Activated CD8-positive, alpha-beta memory T cell treated with anti-CD3 and anti-CD28 coated beads, Interleukin-2, amount 50 U/mL, for 48 hours (primary cell): Measurements from ENCODE around the gene PRPH.

Source experiments
- DNase-seq: peaks from one replicate; pipeline ENCODE4 v3.0.0-alpha.2; 2020

PRPH gene

GRCh38 chr12:49334681-49335080, 39.7 kb downstream of the PRPH start:
- DNase-seq = no peak

DNA sequence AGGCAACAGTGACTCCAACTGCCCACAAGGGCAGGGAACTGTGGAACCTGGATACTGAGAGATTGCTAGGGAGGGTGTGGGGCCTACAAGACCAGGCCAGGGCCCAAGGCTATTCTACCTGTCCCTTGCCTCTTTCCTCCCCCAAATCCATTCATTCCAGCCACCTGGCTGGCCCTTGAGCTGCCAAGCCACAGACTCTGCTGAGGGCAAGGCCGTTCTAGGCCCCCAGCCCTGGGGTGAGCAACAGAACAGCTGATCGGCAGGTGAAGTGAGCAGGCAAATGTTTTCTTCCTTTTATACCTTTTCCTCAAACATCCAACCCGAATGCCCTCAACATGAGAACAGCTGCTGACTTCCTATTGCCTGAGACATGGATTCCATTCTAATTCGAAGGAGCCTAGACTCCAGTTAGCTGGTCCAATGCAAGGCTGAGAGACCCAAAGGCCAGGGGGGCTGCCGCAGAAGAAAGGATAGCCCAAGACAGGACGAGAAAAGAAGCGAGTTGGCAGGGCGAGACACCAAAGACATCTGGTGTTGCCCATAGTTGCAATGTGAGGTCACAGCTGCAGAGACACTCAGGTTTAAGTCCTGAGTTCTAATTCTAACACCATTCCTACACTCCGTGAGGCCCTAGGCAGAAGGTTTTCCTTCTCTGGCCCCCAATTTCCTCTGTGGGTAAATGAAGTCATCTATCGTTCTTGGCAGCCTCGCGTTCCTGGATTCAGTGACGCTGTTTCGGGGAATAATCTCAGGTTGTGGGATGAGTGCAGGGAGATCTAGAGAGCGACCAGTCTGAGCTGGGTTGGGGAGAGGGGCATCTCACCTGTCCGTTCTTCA, 40.4 kb downstream of the PRPH start:
- DNase-seq = peak; percentile 49

DNA sequence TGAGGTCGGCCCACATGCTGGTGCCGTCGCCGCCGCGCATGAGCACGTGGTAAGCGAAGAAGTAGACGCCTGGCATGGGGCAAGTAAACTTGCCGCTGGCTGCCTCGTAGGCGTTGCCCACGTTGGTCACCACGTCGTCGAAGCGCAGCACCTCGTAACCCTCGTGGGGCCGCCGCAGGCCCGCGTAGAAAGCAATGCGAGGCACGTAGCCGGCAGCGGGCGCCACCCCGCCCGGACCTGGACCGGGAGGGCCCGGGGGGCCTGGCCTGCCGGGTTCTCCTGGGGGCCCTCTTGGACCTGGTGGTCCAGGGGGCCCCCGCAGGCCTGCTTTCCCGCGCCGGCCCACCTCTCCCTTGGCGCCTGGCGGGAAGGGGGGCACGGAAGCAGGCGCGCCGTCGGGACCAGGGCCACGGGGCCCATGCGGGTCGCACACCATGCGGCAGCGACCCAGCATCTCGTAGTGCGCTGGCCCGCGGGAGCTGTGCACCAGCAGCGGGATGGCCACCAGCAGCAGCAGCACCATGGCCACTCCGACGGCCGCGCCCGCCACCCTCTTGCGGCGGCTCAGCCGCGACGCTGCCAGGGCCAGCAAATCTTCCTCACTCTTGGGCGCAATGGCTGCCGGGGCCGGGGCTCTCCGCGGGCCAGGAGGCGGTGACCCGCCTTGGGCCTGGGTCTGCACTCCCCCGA, 41.2 kb downstream of the PRPH start:
- no peak for DNase-seq

DNA sequence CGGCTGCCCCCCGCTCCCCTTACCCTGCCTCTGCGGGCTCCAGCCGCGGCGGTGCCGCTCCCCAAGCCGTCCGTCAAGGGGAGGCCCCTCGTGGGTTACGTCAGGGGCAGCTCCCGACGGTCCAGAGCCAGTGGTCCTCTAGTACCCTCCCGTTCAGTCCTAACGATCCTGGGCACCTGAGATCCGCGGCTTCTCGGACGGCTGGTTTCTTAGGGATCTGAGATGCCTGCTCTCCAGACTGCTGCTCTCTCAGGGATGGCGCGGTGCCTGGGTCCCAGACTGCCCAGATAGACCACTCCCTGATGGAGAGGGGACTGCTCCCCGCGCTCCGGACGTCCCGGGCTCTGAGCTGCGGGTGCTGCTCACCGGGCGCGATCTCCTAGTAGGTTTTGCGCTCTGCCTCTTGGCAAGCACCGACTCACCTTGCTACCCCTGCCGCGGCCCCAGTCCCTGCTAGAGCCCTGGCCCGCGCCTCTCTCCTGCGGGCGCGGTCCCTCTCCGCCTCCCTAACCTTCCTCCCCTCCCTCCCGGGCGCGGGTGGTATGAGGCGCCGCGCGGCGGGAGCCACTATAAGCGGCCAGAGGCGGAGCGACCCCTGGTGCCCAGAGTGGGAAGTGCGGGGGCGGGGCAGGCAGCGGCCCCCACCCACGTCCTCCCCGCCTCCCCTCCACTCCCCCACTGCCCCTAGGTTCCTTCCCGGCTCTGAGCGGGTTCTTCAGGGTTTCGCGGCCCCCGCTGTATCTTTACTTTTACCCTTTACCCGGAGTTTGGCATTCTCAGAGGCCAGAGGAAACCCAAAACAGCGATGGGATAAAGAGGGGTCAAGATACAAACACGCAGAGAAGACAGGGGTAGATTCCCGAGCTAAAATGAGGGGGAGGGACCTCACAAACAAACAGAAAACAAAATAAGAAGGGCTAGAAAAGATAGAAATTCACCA, 42.0 kb downstream of the PRPH start, which contains the start of gene C1QL4:
Gene C1QL4, minus strand, starts transcription at position 544 of the 940 bp plus-strand sequence. CDS start 711 bp downstream, outside the sequence.
- DNase-seq = peak; percentile 96

- no peak for DNase-seq
Observed at GRCh38 chr12:49338830-49339463, 44.0 kb downstream of the PRPH start.

- no peak for DNase-seq
Observed at GRCh38 chr12:49339464-49339861, 44.5 kb downstream of the PRPH start.

- DNase-seq = no peak
Observed at GRCh38 chr12:49340095-49340870, 45.3 kb downstream of the PRPH start.

GRCh38 chr12:49340971-49341776, 46.2 kb downstream of the PRPH start:
- no peak for DNase-seq

DNA sequence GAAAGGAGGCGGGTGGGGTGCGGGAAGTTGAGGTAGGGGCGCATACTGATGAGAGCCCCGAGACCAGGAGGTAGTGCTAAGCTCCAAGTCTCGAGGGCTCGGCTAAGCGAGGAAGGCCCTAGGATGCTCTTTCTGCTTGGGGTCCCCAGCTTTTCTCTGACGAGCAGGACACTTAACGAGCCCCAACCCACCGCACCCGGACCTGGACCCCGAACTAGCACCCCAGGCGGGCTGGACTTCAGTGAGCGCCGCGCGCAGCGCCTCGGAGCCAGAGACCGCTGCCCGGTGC, 46.8 kb downstream of the PRPH start:
- no peak for DNase-seq

DNA sequence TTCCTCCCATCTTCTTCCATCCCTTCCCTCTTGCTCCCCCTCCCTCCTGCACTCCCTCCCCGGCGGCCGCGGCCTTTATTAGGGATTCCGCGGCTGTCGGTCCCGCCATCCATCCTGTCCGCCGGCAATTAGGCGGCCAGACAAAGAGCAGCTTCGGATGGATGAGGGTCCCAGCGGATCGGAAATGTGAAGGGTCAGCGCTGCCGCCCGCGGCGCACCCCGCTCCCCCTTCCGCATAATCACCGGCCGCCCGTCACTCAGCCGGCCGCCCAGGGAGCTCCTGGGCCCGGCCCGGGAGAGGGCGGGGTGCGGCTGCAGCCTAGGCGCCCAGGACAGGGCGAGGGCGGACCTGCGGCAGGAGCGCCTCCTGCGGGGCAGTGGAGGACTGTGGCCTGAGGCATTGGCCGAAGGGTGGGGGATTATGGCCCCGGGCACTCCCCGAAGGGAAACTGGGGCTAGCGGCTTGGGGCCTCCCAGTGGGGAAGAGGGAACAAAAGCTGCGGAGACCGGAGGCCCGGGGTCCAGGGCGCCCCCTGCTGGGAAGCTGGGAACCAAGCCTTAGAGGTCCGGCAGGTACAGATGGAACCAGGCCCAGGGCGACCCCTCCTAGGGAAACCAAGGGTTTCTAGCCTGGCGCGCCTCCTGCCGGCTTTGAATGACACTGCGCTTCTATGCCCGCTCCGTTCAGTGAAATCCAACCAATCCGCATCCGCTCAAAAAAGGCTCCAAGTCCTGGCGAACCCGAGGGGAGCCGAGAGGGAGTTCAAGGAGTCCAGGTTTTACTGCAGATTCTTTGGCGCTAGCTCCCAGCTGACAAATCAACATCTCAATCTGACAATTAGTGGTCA, 47.3 kb downstream of the PRPH start:
- DNase-seq = peak; percentile 96

DNA sequence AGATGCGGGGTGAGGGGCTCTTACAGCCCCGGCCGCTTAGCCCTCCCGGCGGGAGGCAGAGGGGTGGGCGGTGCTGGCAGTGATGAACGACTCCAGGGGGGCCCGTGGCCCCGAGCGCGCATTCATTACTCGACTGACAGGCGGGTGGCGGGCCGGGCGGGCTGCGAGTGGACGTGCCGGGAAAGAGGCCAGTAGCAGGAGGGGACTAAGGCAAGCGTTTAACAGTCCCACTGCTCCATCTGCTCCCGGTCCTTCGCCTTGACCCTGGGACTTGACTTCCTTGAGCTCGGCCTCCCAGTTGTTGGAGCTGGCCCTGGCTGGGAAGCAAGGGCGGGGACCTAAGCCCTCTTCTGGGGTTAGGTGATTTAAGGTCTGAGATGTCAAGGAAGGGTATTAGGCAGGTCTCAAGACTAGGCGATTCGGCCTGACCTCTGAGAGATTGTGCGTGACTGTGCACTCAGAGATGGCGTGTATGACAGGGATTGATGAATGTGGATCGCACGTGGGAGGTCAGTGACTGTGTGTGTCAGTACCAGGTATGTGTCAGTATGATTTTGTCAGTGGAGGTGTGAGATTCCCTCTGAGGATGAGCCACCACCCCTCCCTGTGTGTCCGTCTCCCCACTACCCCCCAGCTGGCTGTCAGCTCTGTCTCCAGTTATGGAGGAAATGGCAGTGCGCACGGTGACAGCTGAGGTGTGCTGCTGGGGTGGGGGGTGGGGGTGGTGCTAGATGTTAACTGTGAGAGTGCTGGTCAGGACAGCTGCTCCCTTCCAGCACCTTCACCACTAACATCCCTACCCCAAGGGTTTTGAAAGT, 48.2 kb downstream of the PRPH start:
- DNase-seq = peak; percentile 68

DNA sequence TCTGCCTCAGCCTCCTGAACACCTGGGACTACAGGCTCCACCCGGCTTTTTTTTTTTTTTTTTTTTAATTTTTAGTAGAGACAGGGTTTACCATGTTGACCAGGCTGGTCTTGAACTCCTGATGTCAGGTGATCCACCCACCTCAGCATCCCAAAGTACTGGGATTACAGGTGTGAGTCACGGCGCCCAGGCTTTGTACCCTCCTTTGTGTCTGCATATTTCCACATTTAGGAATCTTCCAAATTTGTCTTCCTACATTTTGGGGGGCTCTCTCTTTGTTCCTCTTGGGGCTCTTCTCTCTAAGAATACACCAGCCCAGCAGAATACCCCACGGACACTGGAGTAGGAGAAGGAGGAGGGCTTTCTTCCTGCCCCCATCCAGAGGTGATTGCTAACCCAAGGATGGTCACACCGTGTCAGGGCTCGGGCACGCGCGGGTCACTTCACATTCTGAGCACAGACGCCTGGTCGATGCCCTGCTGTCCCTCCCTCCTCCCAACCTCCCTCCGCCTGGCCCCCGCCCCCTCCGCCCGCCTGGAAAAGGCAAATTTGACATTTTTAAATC, 49.6 kb downstream of the PRPH start:
- peak; percentile 50 for DNase-seq

- DNase-seq = peak; percentile 67
Observed at GRCh38 chr12:49345051-49345824, 50.3 kb downstream of the PRPH start.

GRCh38 chr12:49345825-49346658, 51.1 kb downstream of the PRPH start:
- DNase-seq = peak; percentile 54

- peak; percentile 76 for DNase-seq
Observed at GRCh38 chr12:49346659-49347310, 51.8 kb downstream of the PRPH start, which contains the start of gene DNAJC22. Gene DNAJC22 (plus strand): TSS chr12:49346888. CDS start chr12:49348873, 1,985 bp downstream.
